Measurements from ENCODE around the gene CKLF. TPM values are rescaled to one million over a fixed set of nuclear protein-coding genes. Genes with fewer than 3 reads are reported as not detected.

CKLF gene
- total and polyA plus RNA-seq, 4 donors, result 9.5 to 36.1 (median 21.5) TPM

GRCh38 chr16:66600477-66600876 is 48.1 kb downstream of the CKLF start:
- DNase-seq (ENCODE audit: low spot score), result no peak
- Histone ChIP-seq H3K9me3 (ENCODE audit: control insufficient read depth in 4 of 4, low read length in 3 of 4) (no peaks in the 10 kb centered on the region), H3K27ac (ENCODE audit: low read depth in 1 of 2, low read length in 2 of 2) (no peak overlapping the region), H3K4me3 (ENCODE audit: low read depth in 1 of 3, low read length in 3 of 3) (no peak overlapping the region), H3K27me3 (ENCODE audit: control insufficient read depth in 4 of 4, insufficient read depth in 4 of 4, low read length in 3 of 4) (no peaks in the 10 kb centered on the region), H3K36me3 (ENCODE audit: control insufficient read depth in 4 of 4, insufficient read depth in 3 of 4, low read depth in 1 of 4, low read length in 3 of 4) (no peaks in the 10 kb centered on the region), H3K4me1 (ENCODE audit: control insufficient read depth in 4 of 4, insufficient read depth in 4 of 4, low read length in 3 of 4) (peaks cover 0 to 9% (median 3%) of the 10 kb centered on the region in 4 donors), H3K9ac (ENCODE audit: low read depth in 1 of 2, low read length in 2 of 2) (no peak overlapping the region)
- no peak for TF ChIP-seq SP1 (IDR thresholded peaks at IDR 0.05)
- no peak for TF ChIP-seq FOXA2 (IDR thresholded peaks at IDR 0.05)
- no peak for TF ChIP-seq RAD21 (IDR thresholded peaks at IDR 0.05)
- TF ChIP-seq, protein P1, sequence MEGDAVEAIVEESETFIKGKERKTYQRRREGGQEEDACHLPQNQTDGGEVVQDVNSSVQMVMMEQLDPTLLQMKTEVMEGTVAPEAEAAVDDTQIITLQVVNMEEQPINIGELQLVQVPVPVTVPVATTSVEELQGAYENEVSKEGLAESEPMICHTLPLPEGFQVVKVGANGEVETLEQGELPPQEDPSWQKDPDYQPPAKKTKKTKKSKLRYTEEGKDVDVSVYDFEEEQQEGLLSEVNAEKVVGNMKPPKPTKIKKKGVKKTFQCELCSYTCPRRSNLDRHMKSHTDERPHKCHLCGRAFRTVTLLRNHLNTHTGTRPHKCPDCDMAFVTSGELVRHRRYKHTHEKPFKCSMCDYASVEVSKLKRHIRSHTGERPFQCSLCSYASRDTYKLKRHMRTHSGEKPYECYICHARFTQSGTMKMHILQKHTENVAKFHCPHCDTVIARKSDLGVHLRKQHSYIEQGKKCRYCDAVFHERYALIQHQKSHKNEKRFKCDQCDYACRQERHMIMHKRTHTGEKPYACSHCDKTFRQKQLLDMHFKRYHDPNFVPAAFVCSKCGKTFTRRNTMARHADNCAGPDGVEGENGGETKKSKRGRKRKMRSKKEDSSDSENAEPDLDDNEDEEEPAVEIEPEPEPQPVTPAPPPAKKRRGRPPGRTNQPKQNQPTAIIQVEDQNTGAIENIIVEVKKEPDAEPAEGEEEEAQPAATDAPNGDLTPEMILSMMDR (IDR thresholded peaks at IDR 0.05; ENCODE audit: low read depth, low read length, missing input control), result no peak
- TF ChIP-seq, protein P2, sequence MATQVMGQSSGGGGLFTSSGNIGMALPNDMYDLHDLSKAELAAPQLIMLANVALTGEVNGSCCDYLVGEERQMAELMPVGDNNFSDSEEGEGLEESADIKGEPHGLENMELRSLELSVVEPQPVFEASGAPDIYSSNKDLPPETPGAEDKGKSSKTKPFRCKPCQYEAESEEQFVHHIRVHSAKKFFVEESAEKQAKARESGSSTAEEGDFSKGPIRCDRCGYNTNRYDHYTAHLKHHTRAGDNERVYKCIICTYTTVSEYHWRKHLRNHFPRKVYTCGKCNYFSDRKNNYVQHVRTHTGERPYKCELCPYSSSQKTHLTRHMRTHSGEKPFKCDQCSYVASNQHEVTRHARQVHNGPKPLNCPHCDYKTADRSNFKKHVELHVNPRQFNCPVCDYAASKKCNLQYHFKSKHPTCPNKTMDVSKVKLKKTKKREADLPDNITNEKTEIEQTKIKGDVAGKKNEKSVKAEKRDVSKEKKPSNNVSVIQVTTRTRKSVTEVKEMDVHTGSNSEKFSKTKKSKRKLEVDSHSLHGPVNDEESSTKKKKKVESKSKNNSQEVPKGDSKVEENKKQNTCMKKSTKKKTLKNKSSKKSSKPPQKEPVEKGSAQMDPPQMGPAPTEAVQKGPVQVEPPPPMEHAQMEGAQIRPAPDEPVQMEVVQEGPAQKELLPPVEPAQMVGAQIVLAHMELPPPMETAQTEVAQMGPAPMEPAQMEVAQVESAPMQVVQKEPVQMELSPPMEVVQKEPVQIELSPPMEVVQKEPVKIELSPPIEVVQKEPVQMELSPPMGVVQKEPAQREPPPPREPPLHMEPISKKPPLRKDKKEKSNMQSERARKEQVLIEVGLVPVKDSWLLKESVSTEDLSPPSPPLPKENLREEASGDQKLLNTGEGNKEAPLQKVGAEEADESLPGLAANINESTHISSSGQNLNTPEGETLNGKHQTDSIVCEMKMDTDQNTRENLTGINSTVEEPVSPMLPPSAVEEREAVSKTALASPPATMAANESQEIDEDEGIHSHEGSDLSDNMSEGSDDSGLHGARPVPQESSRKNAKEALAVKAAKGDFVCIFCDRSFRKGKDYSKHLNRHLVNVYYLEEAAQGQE (IDR thresholded peaks at IDR 0.05), result no peak
- 96% methylated on average over 1 of the region's 1 CpG for WGBS

DNA sequence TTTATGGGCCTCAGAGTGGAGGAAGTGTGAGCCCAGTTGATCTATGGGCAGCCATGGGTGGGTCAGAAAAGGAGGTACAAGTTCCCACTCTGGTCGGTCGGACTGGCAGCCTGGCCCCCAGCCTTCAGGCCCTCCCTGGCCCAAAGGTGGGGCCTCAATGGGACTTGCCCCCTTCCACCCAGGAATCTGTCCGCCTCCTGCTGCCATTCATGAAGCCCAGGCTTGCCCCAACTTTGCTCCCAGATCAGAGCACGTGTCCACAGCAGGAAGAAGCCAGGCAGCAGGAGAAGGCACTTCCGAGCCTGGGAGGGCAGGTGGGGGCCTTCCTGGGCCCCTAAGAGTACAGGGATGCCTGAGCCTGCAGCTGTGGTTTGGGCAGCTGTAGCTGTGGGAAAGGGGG is 49.1 kb downstream of the CKLF start:
- Histone ChIP-seq H3K27me3 (ENCODE audit: control insufficient read depth in 4 of 4, insufficient read depth in 4 of 4, low read length in 3 of 4) (no peaks in the 10 kb centered on the region), H3K4me3 (ENCODE audit: low read depth in 1 of 3, low read length in 3 of 3) (no peak overlapping the region), H3K9ac (ENCODE audit: low read depth in 1 of 2, low read length in 2 of 2) (no peak overlapping the region), H3K4me1 (ENCODE audit: control insufficient read depth in 4 of 4, insufficient read depth in 4 of 4, low read length in 3 of 4) (peaks cover 2 to 12% (median 6%) of the 10 kb centered on the region in 4 donors), H3K9me3 (ENCODE audit: control insufficient read depth in 4 of 4, low read length in 3 of 4) (no peaks in the 10 kb centered on the region), H3K27ac (ENCODE audit: low read depth in 1 of 2, low read length in 2 of 2) (no peak overlapping the region), H3K36me3 (ENCODE audit: control insufficient read depth in 4 of 4, insufficient read depth in 3 of 4, low read depth in 1 of 4, low read length in 3 of 4) (no peaks in the 10 kb centered on the region)
- DNase-seq (ENCODE audit: low spot score), result no peak
- WGBS, result 96% methylated on average over 5 of the region's 5 CpGs
- TF ChIP-seq NR2F2 (IDR thresholded peaks at IDR 0.05), result no peak
- no peak for TF ChIP-seq TAF1 (conservative IDR thresholded peaks at IDR 0.05)
- no peak for TF ChIP-seq RAD21 (IDR thresholded peaks at IDR 0.05)
- TF ChIP-seq SP1 (IDR thresholded peaks at IDR 0.05), result no peak
- TF ChIP-seq, protein P3, sequence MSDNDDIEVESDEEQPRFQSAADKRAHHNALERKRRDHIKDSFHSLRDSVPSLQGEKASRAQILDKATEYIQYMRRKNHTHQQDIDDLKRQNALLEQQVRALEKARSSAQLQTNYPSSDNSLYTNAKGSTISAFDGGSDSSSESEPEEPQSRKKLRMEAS (IDR thresholded peaks at IDR 0.05), result no peak
- TF ChIP-seq, protein P4, sequence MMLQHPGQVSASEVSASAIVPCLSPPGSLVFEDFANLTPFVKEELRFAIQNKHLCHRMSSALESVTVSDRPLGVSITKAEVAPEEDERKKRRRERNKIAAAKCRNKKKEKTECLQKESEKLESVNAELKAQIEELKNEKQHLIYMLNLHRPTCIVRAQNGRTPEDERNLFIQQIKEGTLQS (IDR thresholded peaks at IDR 0.05), result no peak
- no peak for TF ChIP-seq HNF4G (IDR thresholded peaks at IDR 0.05)
- TF ChIP-seq, protein P2 (IDR thresholded peaks at IDR 0.05), result no peak
- TF ChIP-seq GABPA (IDR thresholded peaks at IDR 0.05 in 1 of 2, conservative IDR thresholded peaks at IDR 0.05 in 1 of 2), result no peak
- no peak for TF ChIP-seq FOXA1 (IDR thresholded peaks at IDR 0.05)
- TF ChIP-seq, protein P1 (IDR thresholded peaks at IDR 0.05; ENCODE audit: low read depth, low read length, missing input control), result no peak
- TF ChIP-seq RXRA (IDR thresholded peaks at IDR 0.05), result no peak
- TF ChIP-seq HNF4A (conservative IDR thresholded peaks at IDR 0.05), result no peak

Data from liver (tissue), 9 donors.